Hepatocyte (in vitro differentiated cells): Measurements from ENCODE around the gene ZNF385A. TPM values are rescaled to one million over a fixed set of nuclear protein-coding genes. Genes with fewer than 3 reads are reported as not detected.

Source experiments
- DNase-seq: peaks from one replicate; pipeline ENCODE4 v3.0.0-alpha.2; 2016; ENCODE audit warnings: low spot score
- H2AFZ ChIP-seq: fragments of 200-600 bp; sonication (generic); 2 replicates; pipeline ENCODE4 v1.6.0; 2016; ENCODE audit warnings: antibody characterized with exemption, mild to moderate bottlenecking
- H3K27ac ChIP-seq: fragments of 200-600 bp; sonication (generic); 2 replicates; pipeline ENCODE4 v1.5.1; 2016; ENCODE audit warnings: mild to moderate bottlenecking
- H3K27me3 ChIP-seq: fragments of 200-600 bp; sonication (generic); 2 replicates; pipeline ENCODE4 v1.6.1; 2016
- H3K36me3 ChIP-seq: fragments of 200-600 bp; sonication (generic); replicated peaks from 2 replicates; pipeline ENCODE4 v1.5.1; 2016; ENCODE audit warnings: low read depth; ENCODE audit not compliant: insufficient read depth
- H3K4me1 ChIP-seq: fragments of 200-600 bp; sonication (generic); 2 replicates; pipeline ENCODE4 v1.5.1; 2016; ENCODE audit warnings: mild to moderate bottlenecking, moderate library complexity; ENCODE audit not compliant: insufficient read depth
- H3K4me2 ChIP-seq: fragments of 200-600 bp; sonication (generic); 2 replicates; pipeline ENCODE4 v1.6.0; 2016
- H3K4me3 ChIP-seq: fragments of 200-600 bp; sonication (generic); 2 replicates; pipeline ENCODE4 v1.5.1; 2016; ENCODE audit warnings: mild to moderate bottlenecking
- H3K79me2 ChIP-seq: fragments of 200-600 bp; sonication (generic); 2 replicates; pipeline ENCODE4 v1.6.0; 2017; ENCODE audit warnings: mild to moderate bottlenecking
- H3K9me2 ChIP-seq: fragments of 200-600 bp; sonication (generic); replicated peaks from 2 replicates; pipeline ENCODE4 v1.6.0; 2017; ENCODE audit warnings: mild to moderate bottlenecking; ENCODE audit not compliant: insufficient read depth
- H3K9me3 ChIP-seq: fragments of 200-600 bp; sonication (generic); 2 replicates; pipeline ENCODE4 v1.5.1; 2016; ENCODE audit warnings: low read depth, mild to moderate bottlenecking
- H4K20me1 ChIP-seq: fragments of 200-600 bp; sonication (generic); 2 replicates; pipeline ENCODE4 v1.6.0; 2016; ENCODE audit warnings: mild to moderate bottlenecking; ENCODE audit not compliant: insufficient read depth, poor library complexity, severe bottlenecking
- CTCF ChIP-seq: fragments of 200-600 bp; sonication (generic); IDR thresholded peaks from 2 replicates; pipeline ENCODE4 v1.5.1; 2016; ENCODE audit warnings: antibody characterized with exemption, mild to moderate bottlenecking; ENCODE audit not compliant: poor library complexity
- EZH2 ChIP-seq: fragments of 200-600 bp; sonication (generic); IDR thresholded peaks from 2 replicates; pipeline ENCODE4 v1.6.1; 2016; ENCODE audit warnings: antibody characterized with exemption, mild to moderate bottlenecking, borderline replicate concordance
- EZH2phosphoT487 ChIP-seq: fragments of 200-600 bp; sonication (generic); IDR thresholded peaks from one replicate; pipeline ENCODE4 v1.6.1; 2018; ENCODE audit warnings: antibody characterized with exemption, mild to moderate bottlenecking, low read depth, moderate library complexity; ENCODE audit not compliant: unreplicated experiment, severe bottlenecking
- WGBS: methylation state at CpG from one replicate; pipeline ENCODE4 v1.1.6; 2016; ENCODE audit warnings: low lambda C conversion rate; ENCODE audit errors: missing lambda C conversion rate; 5-methylcytosine and 5-hydroxymethylcytosine counted together
- polyA plus RNA-seq: library from polyadenylated mRNA; unstranded; fragments of >200 nt; fragmentation: Nextera tagmentation; extraction: Ambion mirVana; gene quantifications from 2 replicates; pipeline ENCODE4 v1.2.1, GENCODE V29; 2016
- total RNA-seq: library from RNA; depleted of rRNA; stranded (reverse); fragments of >200 nt; gene quantifications from 2 replicates; pipeline ENCODE4 v1.2.3, GENCODE V29; 2014

Gene ZNF385A
- total and polyA plus RNA-seq, 2 experiments from 2014 or later, result 4.2 to 5.6 TPM

GRCh38 chr12:54371328-54372112 is 13.0 kb downstream of the ZNF385A start:
- H3K27ac ChIP-seq, result peak overlapping the region; percentile 63
- H3K79me2 ChIP-seq, result no peaks in the 10 kb centered on the region
- no peaks in the 10 kb centered on the region for H3K36me3 ChIP-seq
- 74% methylated on average over 5 of the region's 5 CpGs for WGBS
- no peak for TF ChIP-seq EZH2
- no peak overlapping the region for H2AFZ ChIP-seq
- H3K4me3 ChIP-seq, result no peak overlapping the region
- no peaks in the 10 kb centered on the region for H4K20me1 ChIP-seq
- DNase-seq, result no peak
- no peaks in the 10 kb centered on the region for H3K9me3 ChIP-seq
- H3K9me2 ChIP-seq, result no peaks in the 10 kb centered on the region
- H3K4me1 ChIP-seq, result peaks cover 24% of the 10 kb centered on the region
- peak overlapping the region; percentile 12 for H3K4me2 ChIP-seq
- no peaks in the 10 kb centered on the region for H3K27me3 ChIP-seq

- TF ChIP-seq CTCF, result peak; percentile 83
- no peak for TF ChIP-seq EZH2phosphoT487
- Histone ChIP-seq H3K4me1 (peaks cover 24% of the 10 kb centered on the region), H3K4me2 (peak overlapping the region; percentile 90), H3K9me2 (no peaks in the 10 kb centered on the region), H3K79me2 (no peaks in the 10 kb centered on the region), H3K4me3 (no peak overlapping the region), H3K27ac (peak overlapping the region; percentile 63), H3K9me3 (no peaks in the 10 kb centered on the region), H3K27me3 (no peaks in the 10 kb centered on the region), H4K20me1 (no peaks in the 10 kb centered on the region), H3K36me3 (no peaks in the 10 kb centered on the region), H2AFZ (peak overlapping the region; percentile 40)
- peak; percentile 90 for DNase-seq
- 10% methylated on average over 20 of the region's 44 CpGs for WGBS
Measured at GRCh38 chr12:54370171-54370730, 14.3 kb downstream of the ZNF385A start.

GRCh38 chr12:54369597-54370131 is 14.9 kb downstream of the ZNF385A start:
- peaks cover 24% of the 10 kb centered on the region for H3K4me1 ChIP-seq
- DNase-seq, result no peak
- WGBS, result 84% methylated on average over 14 of the region's 21 CpGs
- no peak overlapping the region for H3K4me3 ChIP-seq
- H3K9me2 ChIP-seq, result no peaks in the 10 kb centered on the region
- no peaks in the 10 kb centered on the region for H3K9me3 ChIP-seq
- H3K4me2 ChIP-seq, result peak overlapping the region; percentile 90
- H3K36me3 ChIP-seq, result no peaks in the 10 kb centered on the region
- H3K27me3 ChIP-seq, result peaks cover under 1% of the 10 kb centered on the region
- H2AFZ ChIP-seq, result no peak overlapping the region
- H3K27ac ChIP-seq, result no peak overlapping the region
- no peaks in the 10 kb centered on the region for H4K20me1 ChIP-seq
- TF ChIP-seq EZH2phosphoT487 (no peak), EZH2 (no peak), CTCF (no peak)
- no peaks in the 10 kb centered on the region for H3K79me2 ChIP-seq
